Stimulated activated CD8-positive, alpha-beta memory T cell treated with anti-CD3 and anti-CD28 coated beads, Interleukin-4, amount 100 ng/mL, for 48 hours (primary cell): ENCODE data around the gene RAG2.
A peak's percentile ranks its signal among the peaks of the same experiment; 100 is the strongest.
"Not testable (repeated sequence)": the region's sequence is repeated elsewhere in the genome, so short reads cannot be mapped to it uniquely, and the experiment has no call there.

ENCODE experiments used
- DNase-seq: peaks from one replicate; pipeline ENCODE4 v3.0.0-alpha.2; 2020

The RAG2 gene

DNA sequence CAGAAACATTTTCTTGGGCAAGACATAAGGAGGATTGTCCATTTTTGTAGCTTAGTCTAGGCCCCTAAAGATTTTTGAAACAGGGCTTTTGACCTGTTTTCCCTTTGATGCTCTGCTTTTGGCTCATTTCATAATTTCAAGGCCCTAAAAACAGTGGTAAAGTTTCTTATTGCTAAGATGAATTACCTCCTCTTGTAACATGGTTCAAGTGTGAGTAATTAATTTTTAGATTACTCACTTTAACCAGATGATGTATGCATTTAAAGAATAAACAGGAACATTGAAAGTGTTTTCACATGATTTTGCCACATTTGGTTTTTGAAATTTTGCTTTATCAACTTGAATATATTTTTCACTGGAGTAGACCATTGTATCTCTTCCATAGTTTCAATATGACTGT, 1.2 kb downstream of the RAG2 start:
- no peak for DNase-seq

DNA sequence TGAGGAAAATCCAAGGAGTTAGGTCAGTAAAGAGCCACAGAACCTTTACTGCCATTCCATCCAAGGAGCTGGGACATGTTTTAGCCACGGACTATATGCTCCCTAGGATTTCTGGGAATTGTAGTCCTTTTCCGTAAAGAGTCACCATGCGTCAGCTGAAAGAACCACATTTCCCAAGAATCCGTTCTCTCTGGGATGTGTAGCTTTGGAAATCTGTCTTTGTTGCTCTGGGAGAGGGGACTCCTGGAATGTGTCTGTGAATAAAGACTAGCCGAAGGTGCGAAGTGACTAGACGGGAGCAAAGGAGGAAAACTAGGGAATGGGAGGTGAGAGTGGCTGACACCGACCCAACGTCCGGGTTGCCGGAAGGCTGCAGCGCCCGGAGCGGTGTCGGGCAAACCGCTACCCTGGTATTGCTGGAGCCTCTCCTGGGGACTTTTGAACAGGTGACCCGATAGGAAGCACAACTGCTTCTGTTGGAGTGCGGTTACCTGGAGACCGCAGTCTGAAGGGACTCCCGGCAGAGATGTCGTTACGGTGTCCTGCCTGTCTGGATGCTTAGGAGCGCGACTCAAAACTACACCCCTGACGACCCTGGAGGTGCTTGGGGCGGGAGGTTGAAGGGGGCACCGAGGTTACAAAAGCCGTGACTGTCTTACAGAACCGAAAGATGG, 3.6 kb downstream of the RAG2 start, which contains the start of gene IFTAP:
IFTAP (plus strand) TSS at position 187 of the 674 bp plus-strand sequence. CDS start 15,602 bp downstream, outside the sequence.
- peak; percentile 32 for DNase-seq

DNA sequence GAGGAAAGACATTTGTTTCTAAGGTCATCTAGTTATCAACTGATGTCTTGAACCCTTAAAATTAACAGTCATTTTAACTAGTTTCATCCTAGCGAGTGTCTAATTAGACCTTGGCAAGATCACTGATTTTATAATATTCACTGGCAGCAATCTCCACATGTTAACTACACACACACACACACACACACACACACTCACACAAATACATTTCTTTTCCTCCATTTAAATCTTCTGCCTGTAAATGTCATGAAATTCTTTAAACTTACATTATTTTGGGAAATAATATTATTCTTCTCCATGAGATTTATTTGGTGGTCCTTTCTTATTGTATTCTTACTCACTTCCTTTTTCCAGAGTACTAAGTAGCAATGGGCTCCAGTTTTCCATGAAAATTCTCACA, 6.6 kb downstream of the RAG2 start:
- no peak for DNase-seq

DNA sequence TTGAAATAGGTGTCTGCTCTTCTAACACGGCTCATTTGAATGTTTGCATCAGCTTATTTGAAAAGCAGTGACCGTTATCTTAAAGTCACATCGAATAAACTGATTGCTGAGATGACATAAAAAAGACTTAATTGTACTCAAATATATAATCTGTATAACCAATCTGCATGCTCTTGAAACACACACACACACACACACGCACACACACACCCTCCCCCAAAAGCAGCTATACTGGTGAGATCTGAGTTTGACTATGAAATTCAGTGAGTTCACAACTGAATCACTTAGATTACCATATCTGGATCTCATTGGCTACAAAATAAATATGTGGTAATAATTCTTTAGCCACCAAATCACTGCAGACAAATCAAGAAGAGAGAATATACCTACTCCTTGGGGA, 7.5 kb downstream of the RAG2 start:
- no peak for DNase-seq

DNA sequence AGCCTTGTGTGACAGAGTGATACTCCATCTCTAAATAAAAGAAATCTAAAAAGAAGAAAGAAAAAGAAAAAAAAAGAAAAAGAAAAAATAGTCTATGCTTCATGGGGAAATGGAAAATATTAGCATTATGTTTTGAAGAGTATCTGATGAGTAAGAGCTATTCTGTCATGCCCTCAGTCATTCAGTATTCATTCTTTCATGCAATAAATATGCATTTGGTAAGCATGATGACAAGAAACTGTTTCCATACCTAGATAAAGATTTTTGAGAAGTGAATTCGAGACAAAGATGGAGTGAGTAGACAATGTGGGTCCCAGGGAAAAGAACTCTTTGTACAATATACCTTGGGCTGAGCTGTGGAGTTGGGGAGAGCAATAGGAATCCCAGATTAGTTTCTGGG, 9.9 kb downstream of the RAG2 start:
- no peak for DNase-seq

DNA sequence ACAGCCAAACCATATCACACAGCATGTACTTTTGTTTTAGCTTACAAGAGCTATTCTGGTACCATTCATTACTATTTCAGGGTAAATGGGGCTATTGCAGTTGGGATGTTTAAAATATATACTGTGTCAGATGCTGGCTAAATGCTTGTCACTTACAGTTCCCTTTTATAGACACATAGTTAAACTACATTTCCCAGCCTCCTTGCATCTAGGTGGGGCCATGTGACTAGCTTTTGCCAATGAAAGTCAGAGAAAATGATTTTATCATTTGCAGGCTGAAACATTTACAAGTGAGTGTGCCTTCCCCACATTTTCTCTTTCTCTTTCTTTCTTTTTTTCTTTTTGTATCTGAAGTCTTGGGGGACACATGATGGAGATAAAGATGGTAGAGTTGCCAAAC, 11.5 kb downstream of the RAG2 start:
- no peak for DNase-seq

DNA sequence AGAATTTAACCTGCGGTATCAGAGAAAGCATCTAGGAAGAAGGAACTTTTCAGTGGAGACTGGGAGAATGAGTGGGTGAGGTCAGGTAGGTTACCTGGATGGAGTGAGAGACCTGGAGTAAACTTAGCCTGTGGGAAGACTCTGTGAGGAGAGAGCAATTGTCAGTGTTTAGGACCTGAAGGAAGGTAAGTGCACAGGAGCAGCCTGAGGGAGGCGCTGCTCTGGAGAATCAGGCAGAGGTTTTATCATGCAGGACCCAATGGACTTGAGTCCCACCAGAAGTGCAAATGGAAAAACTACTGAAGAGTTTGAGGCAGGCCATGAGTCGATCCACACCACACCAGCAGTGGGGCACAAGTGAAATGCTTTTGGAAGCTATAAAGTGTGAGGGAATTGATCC, 14.4 kb downstream of the RAG2 start:
- DNase-seq: no peak

DNA sequence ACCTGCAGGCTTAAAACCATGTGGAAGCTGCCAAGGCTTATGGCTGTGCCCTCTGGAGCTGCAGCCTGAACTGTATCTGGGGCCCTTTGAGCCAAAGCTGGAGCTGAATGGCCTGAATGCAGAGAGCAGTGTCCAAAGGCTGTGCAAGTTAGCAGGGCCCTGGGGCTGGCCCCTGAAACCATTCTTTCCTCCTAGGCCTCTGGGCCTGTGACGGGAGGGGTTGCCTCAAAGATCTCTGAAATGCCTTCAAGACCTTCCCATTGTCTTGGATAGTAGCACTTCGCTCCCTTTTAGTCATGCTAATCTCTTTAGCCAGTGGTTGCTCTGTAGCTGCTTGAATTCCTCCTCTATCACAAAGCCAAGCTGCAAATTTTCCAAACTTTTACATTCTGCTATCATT, 16.5 kb downstream of the RAG2 start:
- no peak for DNase-seq

DNA sequence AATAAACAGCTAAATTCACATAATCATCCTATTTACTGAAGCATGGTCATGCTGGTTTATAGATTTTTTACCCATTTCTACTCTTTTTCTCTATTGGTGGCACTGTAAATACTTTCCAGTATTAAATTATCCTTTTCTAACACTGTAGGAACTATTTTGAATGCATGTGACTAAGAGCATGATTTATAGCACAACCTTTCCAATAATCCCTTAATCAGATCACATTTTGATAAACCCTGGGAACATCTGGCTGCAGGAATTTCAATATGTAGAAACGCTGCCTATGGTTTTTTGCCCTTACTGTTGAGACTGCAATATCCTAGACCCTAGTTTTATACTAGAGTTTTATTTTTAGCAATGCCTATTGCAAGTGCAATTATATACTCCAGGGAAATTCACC, 19.6 kb downstream of the RAG2 start:
- DNase-seq: no peak

DNA sequence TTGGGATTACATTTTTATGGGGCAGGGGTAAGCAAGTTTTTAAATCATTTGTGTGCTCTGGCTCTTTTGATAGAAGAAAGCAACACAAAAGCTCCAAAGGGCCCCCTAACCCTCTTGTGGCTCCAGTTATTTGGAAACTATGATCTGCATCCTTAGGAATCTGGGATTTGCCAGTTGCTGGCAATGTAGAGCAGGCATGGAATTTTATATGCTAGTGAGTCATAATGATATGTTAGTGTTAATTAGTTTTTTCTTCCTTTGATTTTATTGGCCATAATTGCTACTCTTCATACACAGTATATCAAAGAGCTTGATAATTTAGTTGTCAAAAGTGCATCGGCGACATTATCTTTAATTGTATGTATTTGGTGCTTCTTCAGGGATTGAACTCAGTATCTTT, 20.2 kb downstream of the RAG2 start:
- no peak for DNase-seq

DNA sequence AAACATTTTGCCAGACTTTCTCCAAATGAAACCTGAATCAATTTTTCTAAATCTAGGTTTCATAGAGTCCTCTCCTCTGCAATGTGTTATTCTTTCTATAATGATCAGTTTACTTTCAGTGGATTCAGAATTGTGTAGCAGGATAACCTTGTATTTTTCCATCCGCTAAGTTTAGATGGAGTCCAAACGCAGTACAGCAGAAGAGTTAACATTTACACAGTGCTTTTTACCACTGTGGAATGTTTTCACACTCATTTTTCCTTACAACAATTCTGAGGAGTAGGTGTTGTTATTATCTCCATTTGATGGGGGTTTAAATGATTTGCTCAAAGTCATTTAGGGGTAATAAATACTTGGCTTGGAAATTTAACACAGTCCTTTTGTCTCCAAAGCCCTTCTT, 20.7 kb downstream of the RAG2 start:
- DNase-seq: no peak

DNA sequence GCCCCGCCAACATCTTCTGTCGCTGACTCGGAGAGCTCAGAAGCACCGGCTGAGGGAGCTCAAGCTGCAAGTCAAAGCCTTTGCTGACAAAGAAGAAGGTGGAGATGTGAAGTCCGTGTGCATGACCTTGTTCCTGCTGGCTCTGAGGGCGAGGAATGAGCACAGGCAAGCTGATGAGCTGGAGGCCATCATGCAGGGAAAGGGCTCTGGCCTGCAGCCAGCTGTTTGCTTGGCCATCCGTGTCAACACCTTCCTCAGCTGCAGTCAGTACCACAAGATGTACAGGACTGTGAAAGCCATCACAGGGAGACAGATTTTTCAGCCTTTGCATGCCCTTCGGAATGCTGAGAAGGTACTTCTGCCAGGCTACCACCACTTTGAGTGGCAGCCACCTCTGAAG, 23.6 kb downstream of the RAG2 start:
- DNase-seq: no peak

DNA sequence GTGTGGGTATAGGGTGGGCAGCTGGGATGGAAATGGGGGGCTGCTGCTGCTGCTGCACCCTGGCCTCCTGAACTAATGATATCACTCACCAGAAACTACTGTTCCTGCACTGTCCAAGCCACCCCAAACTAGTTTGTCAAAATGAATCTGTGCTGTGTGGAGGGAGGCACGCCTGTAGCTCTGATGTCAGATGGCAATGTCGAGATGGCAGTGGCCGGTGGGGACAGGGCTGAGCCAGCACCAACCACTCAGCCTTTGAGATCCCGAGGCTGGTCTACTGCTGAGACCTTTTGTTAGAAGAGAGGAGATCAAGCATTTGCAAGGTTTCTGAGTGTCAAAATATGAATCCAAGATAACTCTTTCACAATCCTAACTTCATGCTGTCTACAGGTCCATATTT, 28.9 kb downstream of the RAG2 start:
- DNase-seq: no peak

DNA sequence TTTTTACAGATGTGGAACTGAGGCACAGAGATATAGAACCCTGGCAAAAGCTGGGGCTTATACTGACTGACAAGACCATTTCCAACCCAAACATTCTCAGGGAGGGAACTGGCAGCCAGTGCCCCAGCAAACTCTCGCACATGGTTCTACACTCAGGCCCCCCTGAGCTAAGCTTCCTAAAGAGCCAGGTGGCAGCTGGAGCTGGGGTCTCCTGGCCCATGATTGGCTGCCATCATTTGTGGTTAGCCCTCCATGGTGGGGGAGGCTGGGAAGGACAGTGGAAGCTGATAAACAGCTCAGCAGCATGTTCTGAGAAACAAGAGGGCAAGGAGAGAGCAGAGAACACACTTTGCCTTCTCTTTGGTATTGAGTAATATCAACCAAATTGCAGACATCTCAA, 30.3 kb downstream of the RAG2 start, which contains the start of gene RAG1:
RAG1 (plus strand) TSS at position 314 of the 400 bp plus-strand sequence. CDS start 5,298 bp downstream, outside the sequence.
- no peak for DNase-seq

DNA sequence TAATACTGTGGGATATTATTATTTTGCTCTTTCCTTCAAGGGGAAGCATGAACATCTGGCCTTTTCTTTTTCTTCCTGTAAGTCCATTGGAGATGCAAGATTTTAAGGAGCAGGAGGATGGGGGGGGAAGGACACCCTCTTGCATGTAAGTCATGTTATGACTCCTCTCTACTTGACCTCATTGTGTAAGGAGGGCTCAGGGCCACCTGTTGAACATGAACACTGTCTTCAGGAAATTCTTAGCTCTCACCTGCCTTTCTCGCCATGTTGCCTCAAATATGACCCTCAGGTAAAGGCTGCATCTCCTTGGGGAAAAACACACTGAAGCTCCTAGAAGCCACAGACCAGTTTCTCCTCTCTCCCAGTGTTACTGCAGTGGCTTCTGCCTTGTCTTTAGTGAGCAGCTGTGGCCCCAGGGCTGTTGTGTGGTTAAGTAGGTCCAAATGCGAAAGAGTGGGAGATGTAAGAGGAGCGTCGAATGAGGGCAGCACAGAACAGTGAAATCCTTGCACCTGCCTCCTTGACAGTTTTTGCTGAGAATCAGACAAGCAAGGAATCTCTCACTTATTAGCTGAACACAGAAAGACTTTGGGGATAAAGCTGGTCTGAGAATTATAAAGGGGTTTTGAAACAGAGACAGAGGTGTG, 31.5 kb downstream of the RAG2 start:
- no peak for DNase-seq

DNA sequence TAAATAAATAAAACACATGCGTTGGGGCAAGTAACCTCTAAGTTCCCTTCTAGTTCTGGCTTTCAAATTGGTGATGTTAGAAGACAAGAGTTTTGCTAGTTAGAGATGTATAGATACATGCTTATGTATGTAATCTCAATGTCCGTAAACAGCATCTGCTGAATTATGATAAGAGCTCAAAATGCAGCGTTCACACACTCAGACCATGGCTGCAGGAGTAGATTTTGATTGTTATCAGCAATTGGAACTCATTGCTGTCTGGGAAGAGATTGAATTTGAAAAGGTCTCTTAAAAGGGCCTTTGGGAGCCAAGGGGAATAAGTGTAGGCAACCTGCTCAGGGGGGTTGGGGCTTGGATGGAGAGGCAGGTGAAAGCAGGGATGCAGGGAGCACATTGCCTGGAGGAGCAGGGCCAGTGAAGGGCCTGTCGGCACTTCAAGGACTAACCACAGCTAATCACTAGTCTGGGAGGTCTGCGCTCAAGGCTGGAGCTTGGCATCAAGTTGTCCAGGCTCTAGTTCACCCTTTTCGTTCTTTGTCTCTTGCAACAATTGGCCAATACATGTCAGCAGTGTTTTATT, 32.9 kb downstream of the RAG2 start:
- DNase-seq: no peak

DNA sequence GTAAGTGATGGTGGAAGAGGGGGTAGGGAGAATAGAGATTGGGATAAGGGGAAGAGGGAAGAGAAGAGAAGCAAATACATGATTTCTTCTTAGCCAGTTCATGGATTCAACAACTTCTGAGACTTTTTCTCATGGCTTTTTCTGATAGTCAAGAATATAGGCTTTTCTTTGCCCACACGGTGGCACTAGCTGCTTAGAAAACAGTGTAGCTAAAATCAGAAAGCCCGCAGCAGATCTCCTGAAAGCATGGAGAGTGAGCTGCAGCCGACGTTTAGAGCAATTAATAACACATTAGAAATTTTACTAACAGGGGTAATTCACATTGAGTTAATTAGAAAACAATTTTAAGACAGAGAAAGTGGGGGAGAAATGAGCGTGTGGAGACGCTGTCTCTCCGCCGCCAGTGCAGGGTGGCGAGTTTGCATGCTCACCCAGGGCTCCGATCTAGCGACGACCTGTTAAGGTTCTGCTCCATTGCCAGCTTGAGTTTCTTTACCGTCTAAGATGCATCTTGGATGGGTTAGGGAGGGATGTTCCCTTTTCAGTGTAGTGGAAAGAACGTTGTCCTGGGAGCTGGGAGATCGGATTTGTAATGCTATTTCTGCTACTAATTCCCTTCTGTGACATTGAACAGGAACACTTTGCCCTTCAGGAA, 33.5 kb downstream of the RAG2 start:
- DNase-seq: peak; percentile 53

DNA sequence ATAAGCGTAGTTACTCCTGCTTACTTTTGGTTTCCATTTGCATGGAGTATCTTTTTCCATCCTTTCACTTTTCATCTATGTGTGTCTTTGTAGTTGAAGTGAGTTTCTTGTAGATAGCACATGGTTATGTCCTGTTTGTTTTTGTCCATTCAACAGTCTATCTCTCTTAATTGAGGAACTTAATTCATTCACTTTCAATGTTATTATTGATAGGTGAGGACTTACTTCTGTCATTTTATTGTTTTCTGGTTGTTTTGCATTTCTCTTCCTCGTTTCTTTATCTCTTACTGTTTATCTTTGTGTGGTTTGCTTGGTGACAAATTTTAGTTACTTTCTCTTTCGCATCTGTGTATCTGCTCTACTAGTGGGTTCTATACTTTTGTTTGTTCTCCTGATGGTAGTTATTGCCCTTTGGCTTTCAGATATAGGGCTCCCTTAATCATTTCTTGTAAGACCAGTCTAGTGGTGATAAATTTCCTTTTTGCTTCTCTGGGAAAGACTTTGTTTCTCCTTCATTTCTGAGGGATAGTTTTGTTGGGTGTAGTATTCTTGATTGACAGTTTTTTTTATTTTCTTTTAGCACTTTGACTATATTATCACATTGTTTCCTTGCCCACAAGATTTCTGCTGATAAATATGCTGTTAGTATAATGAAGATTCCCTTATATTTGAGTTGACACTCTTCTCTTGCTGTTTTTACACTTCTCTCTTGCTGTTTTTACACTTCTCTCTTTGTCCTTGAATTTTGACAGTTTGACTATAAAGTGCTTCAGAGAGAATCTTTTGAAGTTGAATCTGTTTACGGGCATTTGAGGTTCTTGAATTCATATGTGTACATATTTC, 39.2 kb downstream of the RAG2 start:
- no peak for DNase-seq

DNA sequence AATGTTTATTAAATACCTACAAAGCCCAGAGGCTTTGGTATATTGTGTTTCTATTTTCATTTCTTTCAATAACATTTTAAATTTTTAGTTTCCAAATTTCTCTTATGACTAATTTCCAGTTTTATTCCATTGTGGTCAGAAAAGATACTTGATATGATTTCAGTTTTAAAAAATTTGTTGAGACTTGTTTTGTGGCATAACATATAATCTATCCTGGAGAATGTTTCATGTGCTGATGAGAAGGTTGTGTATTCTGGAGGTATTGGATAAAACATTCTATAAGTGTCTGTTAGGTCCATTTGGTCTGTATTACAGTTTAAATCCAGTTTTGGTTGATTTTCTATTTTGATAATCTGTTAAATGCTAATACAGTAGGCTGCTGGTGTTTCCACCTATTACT, 40.0 kb downstream of the RAG2 start:
- no peak for DNase-seq

DNA sequence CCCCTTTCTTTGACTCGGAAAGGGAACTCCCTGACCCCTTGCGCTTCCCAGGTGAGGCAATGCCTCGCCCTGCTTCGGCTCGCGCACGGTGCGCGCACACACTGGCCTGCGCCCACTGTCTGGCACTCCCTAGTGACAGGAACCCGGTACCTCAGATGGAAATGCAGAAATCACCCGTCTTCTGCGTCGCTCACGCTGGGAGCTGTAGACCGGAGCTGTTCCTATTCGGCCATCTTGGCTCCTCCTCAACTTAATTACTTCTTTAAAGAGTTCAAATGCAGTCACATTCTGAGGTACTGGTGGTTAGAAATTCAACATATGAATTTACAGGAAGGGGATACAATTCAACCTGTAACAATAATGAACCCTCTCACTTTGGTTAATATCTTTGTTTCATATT, 40.6 kb downstream of the RAG2 start:
- DNase-seq: not testable (repeated sequence)

DNA sequence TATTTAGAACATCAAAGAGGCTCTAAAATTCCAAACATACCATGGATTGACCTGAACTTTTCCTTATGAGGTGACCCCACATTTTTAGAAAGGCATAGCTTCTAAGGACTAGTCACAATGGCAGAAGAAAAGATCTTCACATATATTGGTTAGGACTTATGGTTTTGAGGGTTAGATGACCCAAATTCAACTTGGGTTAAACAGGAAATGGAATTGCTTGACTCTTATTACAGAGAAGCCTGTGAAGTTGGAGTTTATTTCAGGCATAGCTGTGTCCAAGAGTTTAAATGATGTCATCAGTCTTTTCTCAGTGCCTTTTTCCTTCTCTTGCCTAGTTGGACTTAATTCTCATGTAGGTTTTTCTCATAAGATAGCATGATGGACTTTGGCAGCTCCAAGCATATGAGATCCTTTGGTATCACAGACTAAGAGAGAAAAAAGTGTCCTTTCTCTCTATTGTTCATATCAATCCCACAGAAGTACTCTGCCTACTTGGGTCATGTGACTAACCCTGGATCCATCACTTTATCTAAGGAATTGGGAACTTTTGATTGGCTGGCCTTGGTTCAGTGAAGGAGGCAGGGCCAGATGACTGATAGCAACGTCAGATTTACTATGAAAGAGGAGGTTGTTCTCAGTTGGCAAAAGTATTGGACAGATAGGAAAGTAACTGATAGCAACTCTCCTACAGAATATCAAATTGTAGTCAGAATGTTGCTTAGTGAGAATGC, 47.5 kb downstream of the RAG2 start:
- DNase-seq: no peak
